ENCODE results near the gene LILRB3.
"Not testable (repeated sequence)": the region's sequence is repeated elsewhere in the genome, so short reads cannot be mapped to it uniquely, and the experiment has no call there.

LILRB3 gene

GRCh38 chr19:54242234-54242633, 19.4 kb upstream of the LILRB3 start:
- DNase-seq: not testable (repeated sequence)

GRCh38 chr19:54240372-54241336, 17.8 kb upstream of the LILRB3 start:
- DNase-seq: not testable (repeated sequence)

GRCh38 chr19:54239491-54240371, 16.9 kb upstream of the LILRB3 start:
- DNase-seq: not testable (repeated sequence)

GRCh38 chr19:54233941-54234340, 11.1 kb upstream of the LILRB3 start:
- no peak for DNase-seq

GRCh38 chr19:54231077-54231931, 8.5 kb upstream of the LILRB3 start:
- peak; percentile 81 to 85 (median 82) for DNase-seq

GRCh38 chr19:54230031-54230430, 7.2 kb upstream of the LILRB3 start:
- no peak for DNase-seq

GRCh38 chr19:54229146-54229545, 6.3 kb upstream of the LILRB3 start:
- DNase-seq: no peak

- DNase-seq: not testable (repeated sequence)
Measured at GRCh38 chr19:54224619-54225018, 1.8 kb upstream of the LILRB3 start.

GRCh38 chr19:54223937-54224281, 1.1 kb upstream of the LILRB3 start:
- DNase-seq: not testable (repeated sequence)

GRCh38 chr19:54223277-54223936, 600 bp upstream of the LILRB3 start:
- DNase-seq: not testable (repeated sequence)

- not testable (repeated sequence) for DNase-seq
Measured at GRCh38 chr19:54221947-54222346, 860 bp downstream of the LILRB3 start.

GRCh38 chr19:54219702-54220101, 3.1 kb downstream of the LILRB3 start:
- DNase-seq: not testable (repeated sequence)

- DNase-seq: no peak
Measured at GRCh38 chr19:54218960-54219661, 3.7 kb downstream of the LILRB3 start.

GRCh38 chr19:54218259-54218658, 4.5 kb downstream of the LILRB3 start:
- no peak for DNase-seq

- not testable (repeated sequence) for DNase-seq
Measured at GRCh38 chr19:54217517-54218247, 5.1 kb downstream of the LILRB3 start.

GRCh38 chr19:54216869-54217268, 5.9 kb downstream of the LILRB3 start:
- no peak for DNase-seq

- DNase-seq: not testable (repeated sequence)
Measured at GRCh38 chr19:54214734-54215133, 8.1 kb downstream of the LILRB3 start.

GRCh38 chr19:54214217-54214616, 8.6 kb downstream of the LILRB3 start:
- DNase-seq: not testable (repeated sequence)

- no peak for DNase-seq
Measured at GRCh38 chr19:54211235-54211634, 11.6 kb downstream of the LILRB3 start.

- no peak for DNase-seq
Measured at GRCh38 chr19:54209811-54210494, 12.9 kb downstream of the LILRB3 start.
